Hippocampal formation (tissue), 2 donors: ENCODE measurements around the gene IL10RA.

Experiments
- DNase-seq, 2 donors: peaks; one replicate each; lab custom pipeline; 2025; lab: John Stamatoyannopoulos, UW

Gene IL10RA

GRCh38 chr11:118046964-118047700 lies 60.9 kb downstream of the IL10RA start:
- DNase-seq, result no peak

GRCh38 chr11:118047749-118048148 lies 61.6 kb downstream of the IL10RA start:
- no peak for DNase-seq

GRCh38 chr11:118048472-118049370 lies 62.5 kb downstream of the IL10RA start:
- no peak for DNase-seq

- no peak for DNase-seq
Measured at GRCh38 chr11:118049771-118050170, 63.6 kb downstream of the IL10RA start.

GRCh38 chr11:118050208-118050891 lies 64.2 kb downstream of the IL10RA start:
- DNase-seq, result no peak
